Endothelial cell of umbilical vein (primary cell): Measurements from ENCODE around the gene GRK6.

Experiments used
- EZH2 ChIP-seq: IDR thresholded peaks from 2 replicates; pipeline ENCODE4 v1.6.1; 2012; ENCODE audit warnings: borderline replicate concordance, low read depth, mild to moderate bottlenecking, moderate library complexity, low read length, inconsistent platforms; ENCODE audit not compliant: severe bottlenecking
- FOS ChIP-seq: IDR thresholded peaks from 2 replicates; pipeline ENCODE4 v1.6.1; 2011; ENCODE audit warnings: mild to moderate bottlenecking, low read length, moderate library complexity, borderline replicate concordance; ENCODE audit not compliant: insufficient read depth
- GATA2 ChIP-seq: IDR thresholded peaks from 2 replicates; pipeline ENCODE4 v1.7.0; 2011; ENCODE audit warnings: low read depth, mild to moderate bottlenecking, moderate library complexity, mixed read lengths, low read length; ENCODE audit not compliant: insufficient read length, insufficient read depth
- MYC ChIP-seq: IDR thresholded peaks from one replicate; pipeline ENCODE4 v1.6.1; 2011; ENCODE audit warnings: mild to moderate bottlenecking, low read depth, low read length
- POLR2A ChIP-seq: IDR thresholded peaks from 2 replicates; pipeline ENCODE4 v1.6.1; 2012; ENCODE audit warnings: low read depth, mild to moderate bottlenecking, control low read depth, low read length
- POLR2AphosphoS5 ChIP-seq: IDR thresholded peaks from 2 replicates; pipeline ENCODE4 v1.6.1; 2012; ENCODE audit warnings: low read depth, mild to moderate bottlenecking, control low read depth, low read length, moderate library complexity; ENCODE audit not compliant: insufficient read depth
- TF ChIP-seq, protein P1 (sequence below), 2 donors: IDR thresholded peaks; 1 replicate in 1 of 2; 2 replicates in 1 of 2; pipeline ENCODE4 v1.5.1; 2011; ENCODE audit warnings: low read length in 2 of 2, mild to moderate bottlenecking in 2 of 2, moderate library complexity in 2 of 2, control low read depth in 1 of 2, inconsistent platforms in 1 of 2, low read depth in 1 of 2; ENCODE audit not compliant: insufficient read depth in 1 of 2; ENCODE audit errors: extremely low read depth in 1 of 2

DNA sequence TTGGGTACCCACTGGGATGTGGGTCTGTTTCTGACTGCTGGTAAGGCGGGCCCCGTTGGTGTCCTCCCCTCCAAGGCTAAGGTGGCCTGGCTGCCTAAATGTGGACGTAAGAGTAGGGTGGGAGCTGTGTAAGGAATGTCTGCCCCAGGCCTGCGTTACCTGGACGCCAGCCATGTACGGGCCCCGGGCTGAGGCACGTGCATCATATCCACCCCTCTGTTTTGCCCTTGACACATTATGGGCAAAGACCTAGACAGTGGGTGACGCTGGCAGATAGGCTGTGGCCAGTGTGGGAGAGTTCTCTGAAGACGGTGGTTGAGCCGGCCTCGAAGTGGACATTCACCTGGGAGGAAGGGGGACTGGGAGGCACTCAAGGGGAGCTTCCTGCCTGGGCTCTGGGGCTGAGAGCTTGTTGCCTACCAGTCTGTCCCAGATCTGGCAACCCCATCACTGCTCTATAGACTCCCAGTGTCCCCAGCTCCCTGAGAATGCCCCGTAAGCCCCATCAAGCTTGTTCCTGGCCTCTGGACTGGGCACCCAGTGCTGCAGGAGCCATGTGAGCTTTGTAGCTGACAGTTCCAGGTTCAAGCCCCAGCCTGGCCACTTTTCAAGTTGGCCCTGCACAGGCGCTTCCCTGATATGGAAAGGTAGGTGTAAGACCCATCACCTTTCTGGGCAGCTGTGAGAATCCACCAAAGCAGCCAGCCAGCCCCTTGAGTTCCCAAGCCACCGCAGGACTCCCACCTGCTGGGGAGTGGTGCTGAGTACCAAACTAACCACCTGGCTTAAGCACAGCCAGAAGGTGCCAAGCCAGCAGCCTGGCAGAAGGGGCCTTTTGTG, 16.9 kb downstream of the GRK6 start:
- TF ChIP-seq POLR2AphosphoS5 (no peak), POLR2A (no peak), EZH2 (no peak), MYC (no peak), FOS (no peak), GATA2 (no peak)
- TF ChIP-seq, protein P1, sequence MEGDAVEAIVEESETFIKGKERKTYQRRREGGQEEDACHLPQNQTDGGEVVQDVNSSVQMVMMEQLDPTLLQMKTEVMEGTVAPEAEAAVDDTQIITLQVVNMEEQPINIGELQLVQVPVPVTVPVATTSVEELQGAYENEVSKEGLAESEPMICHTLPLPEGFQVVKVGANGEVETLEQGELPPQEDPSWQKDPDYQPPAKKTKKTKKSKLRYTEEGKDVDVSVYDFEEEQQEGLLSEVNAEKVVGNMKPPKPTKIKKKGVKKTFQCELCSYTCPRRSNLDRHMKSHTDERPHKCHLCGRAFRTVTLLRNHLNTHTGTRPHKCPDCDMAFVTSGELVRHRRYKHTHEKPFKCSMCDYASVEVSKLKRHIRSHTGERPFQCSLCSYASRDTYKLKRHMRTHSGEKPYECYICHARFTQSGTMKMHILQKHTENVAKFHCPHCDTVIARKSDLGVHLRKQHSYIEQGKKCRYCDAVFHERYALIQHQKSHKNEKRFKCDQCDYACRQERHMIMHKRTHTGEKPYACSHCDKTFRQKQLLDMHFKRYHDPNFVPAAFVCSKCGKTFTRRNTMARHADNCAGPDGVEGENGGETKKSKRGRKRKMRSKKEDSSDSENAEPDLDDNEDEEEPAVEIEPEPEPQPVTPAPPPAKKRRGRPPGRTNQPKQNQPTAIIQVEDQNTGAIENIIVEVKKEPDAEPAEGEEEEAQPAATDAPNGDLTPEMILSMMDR (IDR thresholded peaks at IDR 0.05; ENCODE audit: extremely low read depth in 1 of 2, insufficient read depth in 1 of 2, low read depth in 1 of 2, low read length in 2 of 2): no peak
